Transverse colon (tissue), 4 donors: ENCODE data around the gene PSMD4. TPM values are rescaled to one million over a fixed set of nuclear protein-coding genes. Genes with fewer than 3 reads are reported as not detected.

ENCODE experiments used
- DNase-seq: peaks from one replicate; pipeline ENCODE4 v3.0.0-alpha.2; 2019
- H3K27ac ChIP-seq, 4 donors: fragments of 200-600 bp; sonication (generic); 2 replicates each; pipeline ENCODE4 v1.5.1; 2016 to 2018; ENCODE audit warnings: inconsistent platforms in 4 of 4
- H3K27me3 ChIP-seq: fragments of 200-600 bp; sonication (generic); 2 replicates; pipeline ENCODE4 v1.5.1; 2017; ENCODE audit warnings: inconsistent platforms
- H3K36me3 ChIP-seq, 4 donors: fragments of 200-600 bp; sonication (generic); 2 replicates each; pipeline ENCODE4 v1.5.1; 2017 to 2019; ENCODE audit warnings: inconsistent platforms in 4 of 4
- H3K4me1 ChIP-seq, 4 donors: fragments of 200-600 bp; sonication (generic); 2 replicates each; pipeline ENCODE4 v1.5.1; 2017 to 2020; ENCODE audit warnings: inconsistent platforms in 4 of 4
- H3K4me3 ChIP-seq, 4 donors: fragments of 200-600 bp; sonication (generic); 1 replicate in 1 of 4; 2 replicates in 3 of 4; pipeline versions ENCODE4 v1.5.1 to v1.6.1; 2017 to 2019; ENCODE audit warnings: inconsistent platforms in 4 of 4
- H3K9me3 ChIP-seq, 2 donors: fragments of 200-600 bp; sonication (generic); 2 replicates each; pipeline ENCODE4 v1.5.1; 2017 to 2019; ENCODE audit warnings: inconsistent platforms in 2 of 2
- CTCF ChIP-seq, 5 experiments: fragments of 200-600 bp in 3 of 5; fragments of 450-650 bp in 2 of 5; sonication (generic) in 3 of 5; IDR thresholded peaks; 1 replicate in 2 of 5; 2 replicates in 3 of 5; pipeline ENCODE4 v1.5.1; 2016 to 2017; ENCODE audit warnings: antibody characterized with exemption in 5 of 5, inconsistent platforms in 3 of 5, mild to moderate bottlenecking in 2 of 5, moderate library complexity in 1 of 5
- EP300 ChIP-seq: sonication (generic); formaldehyde crosslinking; IDR thresholded peaks from one replicate; pipeline ENCODE4 v1.6.1; 2017; ENCODE audit warnings: antibody characterized with exemption, low read depth
- POLR2A ChIP-seq: fragments of 450-650 bp; IDR thresholded peaks from one replicate; pipeline ENCODE4 v1.6.1; 2016; ENCODE audit warnings: antibody characterized with exemption, mild to moderate bottlenecking, moderate library complexity
- POLR2AphosphoS5 ChIP-seq, 3 donors: sonication (generic); formaldehyde crosslinking; IDR thresholded peaks; one replicate each; pipeline ENCODE4 v1.6.1; 2016; ENCODE audit warnings: antibody characterized with exemption in 3 of 3
- WGBS, 2 donors: methylation state at CpG; one replicate each; pipeline ENCODE4 v1.1.5; 2018; ENCODE audit warnings: low coverage in 1 of 2; 5-methylcytosine and 5-hydroxymethylcytosine counted together
- in situ Hi-C, 4 donors: fragments of 200-750 bp; cut with MboI; loops; one replicate each; pipeline versions ENCODE4 v1.15.0 to v1.15.1; 2017; ENCODE audit warnings: low sequenced_read_pairs in 3 of 4, low pct_ligation_motif_present in 1 of 4, low pct_unique_long_range_greater_than_20kb in 1 of 4
- intact Hi-C: fragments of 100-400 bp; cut with DNase I; formaldehyde crosslinking; loops from one replicate; pipeline ENCODE4 v1.15.1; 2023; ENCODE audit warnings: low total_unique reads
- total RNA-seq, 4 donors: library from RNA; depleted of rRNA; stranded (reverse); fragments of >200 nt; gene quantifications; one replicate each; pipeline ENCODE4 v1.1.0, GENCODE V29; 2016

The PSMD4 gene
- total RNA-seq, 4 donors from 2014 or later: 41.9 to 111 (median 79.5) TPM

DNA sequence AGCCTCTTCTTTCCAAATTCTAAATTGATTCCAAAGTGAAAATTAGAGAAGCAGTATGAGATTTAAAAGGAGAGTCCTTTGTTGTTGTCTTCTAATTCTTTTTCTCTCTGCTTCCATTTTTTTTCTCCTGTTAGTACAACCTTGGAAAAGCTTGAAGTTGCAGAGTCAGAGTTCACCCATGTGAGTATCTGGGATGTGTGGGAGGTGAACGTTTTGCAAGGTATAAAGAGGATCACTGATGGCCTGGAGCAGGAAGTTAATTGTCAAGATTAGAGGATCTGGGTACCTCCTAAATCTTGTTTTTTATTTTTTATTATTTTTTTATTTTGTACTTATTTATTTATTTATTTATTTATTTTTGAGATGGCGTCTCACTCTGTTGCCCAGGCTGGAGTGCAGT, 7.7 kb upstream of the PSMD4 start:
- 85 to 91% methylated on average over 2 of the region's 2 CpGs for WGBS, 2 donors

DNA sequence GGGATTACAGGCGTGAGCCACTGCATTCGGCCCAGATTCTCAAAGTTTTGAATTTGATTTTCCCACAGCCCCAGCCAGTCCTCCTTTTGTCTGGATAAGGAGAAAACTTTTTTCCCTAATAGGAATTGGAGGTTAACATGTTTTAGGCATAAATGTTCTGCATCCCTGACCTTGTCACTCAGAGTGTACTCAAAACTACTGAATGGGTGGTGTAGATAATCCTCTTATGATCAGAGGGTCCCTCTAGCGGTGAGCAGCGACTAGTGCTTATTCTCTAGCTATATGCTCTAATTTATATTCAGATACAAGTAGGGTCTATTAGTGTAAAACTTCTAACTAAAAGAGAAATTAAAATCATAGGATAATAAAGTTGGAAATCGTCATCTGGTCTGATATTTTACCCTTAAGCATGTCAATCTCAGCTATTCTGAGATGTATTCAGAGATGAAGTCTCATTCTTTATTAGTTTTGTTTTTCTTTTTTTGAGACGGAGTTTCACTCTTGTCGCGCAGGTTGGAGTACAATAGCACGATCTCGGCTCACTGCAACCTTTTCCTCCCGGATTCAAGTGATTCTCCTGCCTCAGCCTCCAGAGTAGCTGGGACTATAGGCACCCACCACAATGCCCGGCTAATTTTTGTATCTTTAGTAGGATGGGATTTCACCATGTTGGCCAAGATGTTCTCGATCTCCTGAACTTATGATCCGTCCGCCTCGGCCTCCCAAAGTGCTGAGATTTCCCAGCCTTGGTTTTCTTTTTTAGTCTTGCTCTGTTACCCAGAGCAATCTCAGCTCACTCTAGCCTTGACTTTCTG, 2.7 kb upstream of the PSMD4 start:
- Histone ChIP-seq H3K36me3 (peaks cover 0 to 20% (median 10%) of the 10 kb centered on the region in 4 donors), H3K9me3 (no peaks in the 10 kb centered on the region), H3K27ac (no peak overlapping the region), H3K27me3 (no peaks in the 10 kb centered on the region), H3K4me3 (no peak overlapping the region), H3K4me1 (peaks cover 6 to 14% (median 10%) of the 10 kb centered on the region in 4 donors)
- DNase-seq: peak; percentile 66
- WGBS, 2 donors: 50 to 66% methylated on average over 8 to 16 of the region's 16 CpGs
- in situ Hi-C loops: no loop called here
- peak; percentile 77 to 88 (median 83) for TF ChIP-seq CTCF (IDR thresholded peaks at IDR 0.05)
- TF ChIP-seq EP300: no peak
- intact Hi-C loops: loop anchor here (5.0 kb wide), 1 partner anchor 55 kb away; the partner anchor contains the start of gene PIP5K1A

More for the DNA sequence above, 7.7 kb upstream of the PSMD4 start:
- no peak for DNase-seq
- no peak overlapping the region for H3K4me3 ChIP-seq
- no peaks in the 10 kb centered on the region for H3K9me3 ChIP-seq
- H3K27ac ChIP-seq: no peak overlapping the region
- intact Hi-C loops: no loop called here
- in situ Hi-C loops: loop anchor here in 1 of 4 donors (10.0 kb wide), 1 partner anchor 152 kb away; no protein-coding TSS in a partner anchor
- TF ChIP-seq POLR2AphosphoS5 (IDR thresholded peaks at IDR 0.05) (no peak), CTCF (IDR thresholded peaks at IDR 0.05) (no peak), EP300 (no peak), POLR2A (no peak)
- no peaks in the 10 kb centered on the region for H3K27me3 ChIP-seq
- H3K4me1 ChIP-seq: no peaks in the 10 kb centered on the region
- H3K36me3 ChIP-seq: peaks cover 0 to 69% (median 28%) of the 10 kb centered on the region in 4 donors

GRCh38 chr1:151255381-151255780, 847 bp downstream of the PSMD4 start:
- 22 to 43% methylated on average over 7 to 10 of the region's 10 CpGs for WGBS, 2 donors
- no peaks in the 10 kb centered on the region for H3K27me3 ChIP-seq
- peaks cover 6 to 14% (median 10%) of the 10 kb centered on the region in 4 donors for H3K4me1 ChIP-seq
- H3K9me3 ChIP-seq: no peaks in the 10 kb centered on the region
- H3K36me3 ChIP-seq: no peaks in the 10 kb centered on the region
- peak overlapping the region; percentile 90 to 92 (median 92) for H3K4me3 ChIP-seq
- TF ChIP-seq POLR2A (no peak), POLR2AphosphoS5 (IDR thresholded peaks at IDR 0.05) (no peak), EP300 (no peak), CTCF (IDR thresholded peaks at IDR 0.05) (no peak)
- peak overlapping the region; percentile 88 to 90 (median 88) for H3K27ac ChIP-seq
- in situ Hi-C loops: no loop called here
- intact Hi-C loops: no loop called here
- no peak for DNase-seq

- TF ChIP-seq CTCF (IDR thresholded peaks at IDR 0.05): no peak
- no peak for TF ChIP-seq POLR2AphosphoS5 (IDR thresholded peaks at IDR 0.05)
- no peak for TF ChIP-seq EP300
- no peak for TF ChIP-seq POLR2A
- 98 to 100% methylated on average over 2 of the region's 2 CpGs for WGBS, 2 donors
- Histone ChIP-seq H3K36me3 (peaks cover 0 to 17% (median 6%) of the 10 kb centered on the region in 4 donors), H3K4me3 (no peak overlapping the region), H3K4me1 (peaks cover 6 to 11% (median 10%) of the 10 kb centered on the region in 4 donors), H3K27me3 (no peaks in the 10 kb centered on the region), H3K27ac (no peak overlapping the region), H3K9me3 (no peaks in the 10 kb centered on the region)
- in situ Hi-C loops (no loop called here), intact Hi-C loops (no loop called here)
- DNase-seq: no peak
Measured at GRCh38 chr1:151259351-151259750, 4.8 kb downstream of the PSMD4 start.
